T-helper 2 cell treated with Interferon-gamma antibody and Interleukin-4, amounts not matched to agents 5 μg/mL and 100 μg/mL, for 36 hours (primary cell): ENCODE data around the gene CRHR1.

ENCODE experiments used
- DNase-seq: peaks from one replicate; pipeline ENCODE4 v3.0.0; 2021; ENCODE audit warnings: low spot score
- H3K27ac Mint-ChIP-seq: one replicate; pipeline ENCODE4 v1.8.0; 2021; ENCODE audit warnings: mild to moderate bottlenecking, mixed read lengths
- H3K27me3 Mint-ChIP-seq: one replicate; pipeline ENCODE4 v1.8.0; 2021; ENCODE audit warnings: low read depth, mixed read lengths
- H3K36me3 Mint-ChIP-seq: one replicate; pipeline ENCODE4 v1.8.0; 2021; ENCODE audit warnings: low read depth, mixed read lengths
- H3K4me1 Mint-ChIP-seq: one replicate; pipeline ENCODE4 v1.8.0; 2021; ENCODE audit warnings: low read depth, mixed read lengths
- H3K4me3 Mint-ChIP-seq: one replicate; pipeline ENCODE4 v1.8.0; 2022; ENCODE audit warnings: mild to moderate bottlenecking, moderate library complexity, mixed read lengths
- H3K9me3 Mint-ChIP-seq: one replicate; pipeline ENCODE4 v1.8.0; 2021; ENCODE audit warnings: mixed read lengths

CRHR1 gene

DNA sequence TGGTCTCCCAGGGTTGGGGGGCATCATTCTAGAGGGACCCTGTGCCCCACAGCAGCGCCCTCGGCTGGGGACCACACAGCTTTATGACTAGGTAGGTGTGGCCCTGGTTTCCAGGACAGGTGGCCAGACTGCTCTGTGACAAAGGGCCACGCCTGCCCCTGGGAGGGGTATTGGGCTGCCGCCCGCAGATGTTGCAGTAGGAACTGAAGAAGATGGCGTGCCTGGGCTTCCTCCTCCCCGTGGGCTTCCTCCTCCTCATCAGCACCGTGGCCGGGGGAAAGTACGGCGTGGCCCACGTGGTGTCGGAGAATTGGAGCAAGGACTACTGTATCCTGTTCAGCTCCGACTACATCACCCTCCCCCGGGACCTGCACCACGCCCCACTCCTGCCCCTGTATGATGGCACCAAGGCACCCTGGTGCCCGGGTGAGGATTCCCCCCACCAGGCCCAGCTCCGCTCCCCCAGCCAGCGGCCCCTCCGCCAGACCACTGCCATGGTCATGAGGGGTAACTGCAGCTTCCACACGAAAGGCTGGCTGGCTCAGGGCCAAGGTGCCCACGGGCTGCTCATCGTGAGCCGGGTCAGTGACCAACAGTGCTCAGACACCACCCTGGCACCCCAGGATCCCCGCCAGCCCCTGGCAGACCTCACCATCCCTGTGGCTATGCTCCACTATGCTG, 60.7 kb downstream of the CRHR1 start, which contains the start of gene SPPL2C:
SPPL2C (plus strand) TSS at position 187 of the 681 bp plus-strand sequence; CDS start at position 213, 26 bp downstream.
- no peaks in the 10 kb centered on the region for H3K36me3 Mint-ChIP-seq
- no peaks in the 10 kb centered on the region for H3K9me3 Mint-ChIP-seq
- H3K27me3 Mint-ChIP-seq, result no peaks in the 10 kb centered on the region
- H3K4me1 Mint-ChIP-seq, result no peaks in the 10 kb centered on the region
- no peak within 1 kb of the TSS for H3K4me3 Mint-ChIP-seq
- H3K27ac Mint-ChIP-seq, result no peak within 1 kb of the TSS
- no peak for DNase-seq

DNA sequence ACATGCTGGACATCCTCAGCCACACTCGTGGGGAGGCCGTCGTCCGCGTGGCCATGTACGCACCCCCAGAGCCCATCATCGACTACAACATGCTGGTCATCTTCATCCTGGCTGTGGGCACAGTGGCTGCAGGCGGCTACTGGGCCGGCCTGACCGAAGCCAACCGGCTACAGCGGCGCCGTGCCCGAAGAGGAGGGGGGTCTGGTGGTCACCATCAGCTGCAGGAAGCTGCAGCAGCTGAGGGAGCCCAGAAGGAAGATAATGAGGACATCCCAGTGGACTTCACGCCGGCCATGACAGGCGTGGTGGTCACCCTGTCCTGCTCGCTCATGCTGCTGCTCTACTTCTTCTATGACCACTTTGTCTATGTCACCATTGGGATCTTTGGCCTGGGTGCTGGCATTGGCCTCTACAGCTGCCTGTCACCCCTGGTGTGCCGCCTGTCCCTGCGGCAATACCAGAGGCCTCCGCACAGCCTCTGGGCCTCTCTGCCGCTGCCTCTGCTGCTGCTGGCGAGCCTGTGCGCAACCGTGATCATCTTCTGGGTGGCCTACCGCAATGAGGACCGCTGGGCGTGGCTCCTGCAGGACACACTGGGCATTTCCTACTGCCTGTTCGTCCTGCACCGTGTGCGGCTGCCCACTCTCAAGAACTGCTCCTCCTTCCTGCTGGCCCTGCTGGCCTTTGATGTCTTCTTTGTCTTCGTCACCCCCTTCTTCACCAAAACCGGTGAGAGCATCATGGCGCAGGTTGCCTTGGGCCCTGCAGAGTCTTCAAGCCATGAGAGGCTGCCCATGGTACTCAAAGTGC, 61.5 kb downstream of the CRHR1 start:
- Mint-ChIP-seq H3K4me3 (no peak overlapping the region), H3K4me1 (no peaks in the 10 kb centered on the region), H3K9me3 (no peaks in the 10 kb centered on the region), H3K27me3 (peaks cover 2% of the 10 kb centered on the region), H3K36me3 (no peaks in the 10 kb centered on the region), H3K27ac (no peak overlapping the region)
- DNase-seq, result no peak

DNA sequence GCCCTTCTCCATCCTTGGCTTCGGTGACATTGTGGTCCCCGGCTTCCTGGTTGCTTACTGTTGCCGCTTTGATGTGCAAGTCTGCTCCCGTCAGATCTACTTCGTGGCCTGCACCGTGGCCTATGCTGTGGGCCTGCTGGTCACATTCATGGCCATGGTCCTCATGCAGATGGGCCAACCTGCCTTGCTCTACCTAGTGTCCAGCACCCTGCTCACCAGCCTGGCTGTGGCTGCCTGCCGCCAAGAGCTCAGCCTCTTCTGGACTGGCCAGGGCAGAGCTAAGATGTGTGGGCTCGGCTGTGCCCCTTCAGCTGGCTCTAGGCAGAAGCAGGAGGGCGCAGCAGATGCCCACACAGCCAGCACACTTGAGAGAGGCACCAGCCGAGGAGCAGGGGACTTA, 62.1 kb downstream of the CRHR1 start:
- Mint-ChIP-seq H3K4me1 (no peaks in the 10 kb centered on the region), H3K27me3 (peaks cover 6% of the 10 kb centered on the region), H3K9me3 (no peaks in the 10 kb centered on the region), H3K27ac (no peak overlapping the region), H3K36me3 (no peaks in the 10 kb centered on the region), H3K4me3 (no peak overlapping the region)
- DNase-seq, result no peak

DNA sequence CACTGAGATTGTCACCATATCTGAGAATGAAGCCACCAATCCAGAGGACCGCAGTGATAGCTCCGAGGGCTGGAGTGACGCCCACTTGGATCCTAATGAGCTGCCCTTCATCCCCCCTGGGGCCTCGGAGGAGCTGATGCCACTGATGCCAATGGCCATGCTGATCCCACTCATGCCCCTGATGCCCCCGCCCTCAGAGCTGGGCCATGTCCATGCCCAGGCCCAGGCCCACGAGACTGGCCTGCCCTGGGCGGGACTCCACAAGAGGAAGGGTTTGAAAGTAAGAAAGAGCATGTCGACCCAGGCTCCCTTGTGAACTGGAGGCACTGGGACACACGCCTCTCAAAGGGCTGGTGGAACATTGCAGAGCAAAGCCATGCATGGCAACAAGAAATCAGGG, 62.5 kb downstream of the CRHR1 start:
- Mint-ChIP-seq H3K36me3 (no peaks in the 10 kb centered on the region), H3K4me3 (no peak overlapping the region), H3K9me3 (no peaks in the 10 kb centered on the region), H3K4me1 (no peaks in the 10 kb centered on the region), H3K27ac (no peak overlapping the region), H3K27me3 (peaks cover 6% of the 10 kb centered on the region)
- no peak for DNase-seq

DNA sequence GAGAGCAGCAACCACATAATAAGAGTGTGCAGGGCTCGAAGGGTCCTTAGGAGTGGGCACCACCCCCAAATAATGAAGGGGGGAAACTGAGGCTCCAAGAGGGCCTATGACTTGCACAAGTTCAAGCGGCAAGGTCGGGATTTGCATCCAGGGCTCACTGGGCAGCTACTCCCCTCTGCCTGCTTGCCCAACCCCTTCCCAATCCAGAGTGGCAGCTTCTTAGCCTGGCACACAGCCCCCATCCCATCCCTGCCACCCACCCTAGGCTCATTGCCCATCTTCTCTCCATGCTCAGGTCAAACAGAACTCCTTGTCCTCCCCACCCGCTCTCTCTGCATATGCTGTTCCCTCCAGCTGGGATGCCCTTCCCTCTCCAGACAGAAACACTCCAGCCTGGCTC, 63.0 kb downstream of the CRHR1 start:
- no peak overlapping the region for H3K4me3 Mint-ChIP-seq
- H3K9me3 Mint-ChIP-seq, result no peaks in the 10 kb centered on the region
- H3K27me3 Mint-ChIP-seq, result peaks cover 7% of the 10 kb centered on the region
- H3K27ac Mint-ChIP-seq, result no peak overlapping the region
- H3K4me1 Mint-ChIP-seq, result no peaks in the 10 kb centered on the region
- DNase-seq, result no peak
- H3K36me3 Mint-ChIP-seq, result no peaks in the 10 kb centered on the region

DNA sequence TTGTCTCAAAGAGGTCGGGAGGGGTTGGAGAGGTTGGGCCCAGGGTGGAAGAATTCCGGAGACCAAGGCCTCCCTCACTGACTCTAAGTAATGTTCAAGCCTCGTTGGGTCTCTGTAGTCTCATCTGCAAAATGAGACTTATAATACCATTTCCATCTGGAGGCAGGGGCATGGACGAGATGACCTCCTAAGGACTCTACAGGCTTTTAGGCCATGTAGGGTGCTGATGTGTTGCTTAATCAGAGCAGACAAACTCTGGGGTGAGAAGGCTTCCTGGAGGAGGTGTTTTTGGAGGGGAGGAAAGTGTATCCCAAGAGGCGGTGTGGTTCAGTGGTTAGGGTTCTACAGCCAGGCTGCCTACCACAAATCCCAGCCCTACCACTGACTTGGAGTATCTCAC, 63.6 kb downstream of the CRHR1 start:
- Mint-ChIP-seq H3K27ac (no peak overlapping the region), H3K9me3 (no peaks in the 10 kb centered on the region)

DNA sequence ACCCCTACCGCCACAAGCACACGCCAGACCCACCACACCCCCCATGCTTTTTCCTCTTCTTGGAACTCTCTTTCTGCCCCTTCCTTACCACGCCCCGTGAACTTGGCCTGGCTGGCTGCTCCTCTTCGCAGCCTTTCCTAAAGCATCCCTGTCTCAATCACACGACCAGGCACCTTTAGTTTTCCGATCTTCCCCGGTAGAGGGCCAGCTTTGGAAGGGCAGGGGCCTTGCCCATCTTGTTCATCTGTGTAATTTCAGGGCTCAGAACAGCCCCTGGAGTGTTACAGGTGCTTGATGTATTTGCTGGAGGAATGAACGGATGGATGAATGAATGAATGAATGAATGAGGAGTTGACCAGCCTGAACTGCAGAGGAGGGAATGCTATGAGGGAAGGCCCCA, 64.3 kb downstream of the CRHR1 start:
- H3K4me1 Mint-ChIP-seq, result peaks cover 2% of the 10 kb centered on the region
- H3K9me3 Mint-ChIP-seq, result no peaks in the 10 kb centered on the region
- no peak for DNase-seq
- peaks cover 12% of the 10 kb centered on the region for H3K27me3 Mint-ChIP-seq
- no peak overlapping the region for H3K27ac Mint-ChIP-seq
- H3K36me3 Mint-ChIP-seq, result no peaks in the 10 kb centered on the region
- H3K4me3 Mint-ChIP-seq, result no peak overlapping the region

More for the DNA sequence above, 63.6 kb downstream of the CRHR1 start:
- Mint-ChIP-seq H3K27me3 (peaks cover 12% of the 10 kb centered on the region), H3K4me3 (no peak overlapping the region), H3K36me3 (no peaks in the 10 kb centered on the region), H3K4me1 (peaks cover 2% of the 10 kb centered on the region)
- DNase-seq, result no peak

DNA sequence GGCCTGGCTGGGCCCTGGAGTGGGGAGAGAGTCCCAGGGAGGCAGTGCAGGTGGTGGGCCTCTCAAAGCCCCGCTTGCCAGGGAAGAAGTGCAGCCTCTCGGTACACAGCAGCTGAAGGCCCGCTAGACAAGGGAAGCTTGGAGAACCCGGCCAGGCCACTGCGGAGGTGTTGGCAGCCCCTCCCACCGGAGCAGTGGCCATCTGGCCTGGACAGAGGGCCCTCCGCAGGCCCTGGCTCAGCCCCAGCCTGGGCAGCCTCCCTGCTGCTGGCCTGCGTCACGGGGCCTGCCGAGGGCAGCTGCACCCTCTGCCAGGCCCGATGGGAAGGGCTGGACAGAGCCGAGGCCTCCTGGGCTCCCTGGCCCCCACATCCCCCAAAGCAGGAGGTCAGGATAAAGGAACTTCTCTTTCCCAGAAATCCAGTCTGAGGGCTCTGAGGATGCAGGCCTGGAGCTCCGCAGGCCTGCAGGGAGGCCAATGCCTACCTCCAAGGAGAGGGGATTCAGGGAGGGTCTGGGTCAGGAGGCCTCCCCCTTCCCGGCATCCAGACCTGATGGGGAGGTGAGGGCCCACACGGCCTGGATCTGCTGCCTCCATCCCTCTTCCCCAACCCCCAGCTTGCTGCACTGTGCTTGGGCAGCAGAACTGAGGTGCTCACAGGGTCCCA, 64.9 kb downstream of the CRHR1 start:
- peaks cover 12% of the 10 kb centered on the region for H3K27me3 Mint-ChIP-seq
- H3K36me3 Mint-ChIP-seq, result no peaks in the 10 kb centered on the region
- H3K4me1 Mint-ChIP-seq, result peaks cover 2% of the 10 kb centered on the region
- H3K27ac Mint-ChIP-seq, result no peak overlapping the region
- no peak for DNase-seq
- no peak overlapping the region for H3K4me3 Mint-ChIP-seq
- no peaks in the 10 kb centered on the region for H3K9me3 Mint-ChIP-seq

DNA sequence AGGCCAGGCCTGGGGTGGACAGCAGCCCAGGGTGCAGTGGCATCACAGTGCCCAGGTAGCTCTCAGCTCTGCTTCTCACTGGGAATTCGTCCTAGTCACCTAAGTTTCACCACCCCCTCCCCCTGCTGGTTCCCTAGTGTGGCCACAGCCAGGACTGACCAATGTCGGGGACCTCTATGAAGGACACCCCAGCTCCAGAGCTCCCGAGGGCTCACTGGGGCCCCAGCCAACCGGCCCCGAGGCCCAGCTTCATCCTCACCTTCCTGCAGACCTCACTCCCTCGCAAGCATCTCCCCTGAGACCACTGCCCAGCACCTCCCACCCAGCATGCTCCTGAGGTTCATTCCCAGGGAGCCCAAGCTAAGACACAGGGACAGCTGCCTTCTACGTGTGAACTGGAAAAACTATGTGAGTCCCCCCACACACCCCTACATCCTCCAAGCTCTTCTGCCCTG, 65.4 kb downstream of the CRHR1 start:
- Mint-ChIP-seq H3K4me1 (peaks cover 2% of the 10 kb centered on the region), H3K36me3 (no peaks in the 10 kb centered on the region), H3K27me3 (peaks cover 12% of the 10 kb centered on the region), H3K4me3 (no peak overlapping the region), H3K9me3 (no peaks in the 10 kb centered on the region), H3K27ac (no peak overlapping the region)
- no peak for DNase-seq

DNA sequence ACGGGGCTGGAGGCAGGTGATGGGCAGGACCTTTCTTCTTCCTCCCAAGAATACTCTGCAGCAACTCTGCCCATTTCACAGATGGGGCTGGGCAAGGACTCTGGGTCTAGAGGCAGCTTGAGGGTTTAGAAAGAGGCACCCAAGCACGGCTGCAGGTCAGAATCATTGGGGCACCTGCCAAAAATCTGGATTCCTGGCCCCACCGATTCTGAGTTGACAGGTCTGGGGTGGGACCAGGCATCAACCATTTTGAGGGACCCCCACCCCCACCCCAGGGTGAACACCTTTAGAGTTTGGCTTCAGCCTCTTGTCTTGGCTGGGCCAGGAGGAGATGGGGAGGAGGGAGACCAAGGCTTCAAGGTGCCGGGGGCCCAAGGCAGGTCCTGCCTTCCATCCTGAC, 65.9 kb downstream of the CRHR1 start:
- Mint-ChIP-seq H3K4me3 (no peak overlapping the region), H3K27me3 (peaks cover 12% of the 10 kb centered on the region), H3K36me3 (no peaks in the 10 kb centered on the region), H3K27ac (no peak overlapping the region), H3K9me3 (no peaks in the 10 kb centered on the region), H3K4me1 (peaks cover 2% of the 10 kb centered on the region)
- no peak for DNase-seq

DNA sequence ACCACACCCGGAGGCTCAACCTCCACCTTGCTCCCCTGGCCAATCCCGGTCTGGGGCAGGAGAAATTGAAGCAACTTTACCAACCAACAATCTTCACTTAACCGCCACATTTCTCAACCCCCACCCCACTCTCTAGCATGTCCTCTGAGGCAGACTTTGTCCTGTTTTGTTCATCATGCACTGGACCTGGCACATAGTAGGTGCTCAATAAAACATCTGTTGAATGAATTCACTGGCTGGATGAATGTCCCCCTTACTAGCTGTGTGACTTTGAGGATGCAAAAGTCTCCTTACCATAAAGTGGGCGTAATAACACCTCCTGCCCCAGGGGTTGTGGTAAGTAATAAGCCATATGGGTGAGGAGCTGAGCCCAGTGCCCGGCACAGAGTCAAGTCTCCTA, 66.3 kb downstream of the CRHR1 start:
- Mint-ChIP-seq H3K4me3 (no peak overlapping the region), H3K36me3 (no peaks in the 10 kb centered on the region), H3K9me3 (no peaks in the 10 kb centered on the region), H3K27ac (no peak overlapping the region), H3K27me3 (peaks cover 12% of the 10 kb centered on the region), H3K4me1 (peaks cover 2% of the 10 kb centered on the region)
- no peak for DNase-seq

DNA sequence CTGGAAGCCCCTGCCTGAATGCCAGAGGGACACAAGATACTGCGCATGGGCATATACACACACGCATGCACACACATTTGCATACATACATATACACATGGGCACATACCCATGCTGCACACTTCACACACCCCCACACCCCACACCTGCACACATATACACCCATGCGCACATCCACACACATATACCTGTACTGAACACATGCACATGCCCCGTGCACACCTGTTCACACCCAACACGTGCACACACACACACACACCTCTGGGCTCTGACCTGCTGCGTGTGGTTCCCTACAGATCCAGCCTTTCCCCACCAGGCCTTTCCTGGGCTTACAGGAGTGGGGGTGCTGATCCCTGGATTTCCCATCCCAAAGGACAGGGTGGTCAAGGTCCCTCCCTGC, 66.9 kb downstream of the CRHR1 start:
- Mint-ChIP-seq H3K9me3 (no peaks in the 10 kb centered on the region), H3K27me3 (peaks cover 16% of the 10 kb centered on the region), H3K36me3 (no peaks in the 10 kb centered on the region), H3K4me3 (no peak overlapping the region), H3K27ac (no peak overlapping the region), H3K4me1 (peaks cover 2% of the 10 kb centered on the region)
- no peak for DNase-seq

DNA sequence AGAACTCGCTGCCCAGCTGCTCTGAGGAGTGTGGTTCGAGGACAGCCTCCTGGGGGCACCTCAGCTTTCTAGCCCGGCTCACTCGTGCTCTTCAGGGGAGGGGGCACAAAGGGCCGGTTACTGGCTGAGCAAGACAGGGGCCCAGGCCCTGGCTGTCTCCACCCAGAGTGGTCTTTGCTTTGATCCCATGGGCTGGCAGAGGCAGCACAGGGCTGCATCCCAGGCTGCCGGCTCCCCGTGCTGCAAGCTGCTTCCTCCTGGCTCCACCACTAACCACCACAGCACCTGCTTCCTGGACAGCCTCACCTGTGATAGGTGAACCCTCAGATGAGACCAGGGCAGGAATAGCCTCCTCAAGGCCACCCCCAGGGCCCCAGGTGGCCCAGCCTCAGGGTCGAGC, 67.3 kb downstream of the CRHR1 start:
- Mint-ChIP-seq H3K4me3 (no peak overlapping the region), H3K36me3 (no peaks in the 10 kb centered on the region), H3K9me3 (no peaks in the 10 kb centered on the region), H3K27ac (no peak overlapping the region), H3K27me3 (peaks cover 17% of the 10 kb centered on the region), H3K4me1 (peaks cover 2% of the 10 kb centered on the region)
- no peak for DNase-seq

DNA sequence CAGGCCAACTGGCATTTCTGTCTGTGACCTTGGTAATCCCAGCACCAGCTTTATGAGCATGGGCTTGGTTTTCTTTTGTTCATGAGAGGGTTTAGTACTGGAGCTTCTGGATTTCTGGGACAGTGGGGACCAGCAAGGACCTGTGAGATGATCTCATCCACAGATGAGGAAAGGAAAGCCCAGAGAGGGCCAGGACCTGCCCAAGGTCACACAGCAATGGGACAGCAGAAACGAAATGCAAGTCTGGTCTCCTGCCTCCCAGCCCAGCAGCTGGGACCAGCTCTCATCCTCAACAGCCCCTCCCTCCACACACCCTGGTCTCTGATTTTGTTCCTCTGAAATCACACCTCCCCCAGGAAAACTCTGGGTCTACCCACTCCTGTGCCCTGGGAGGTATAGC, 67.8 kb downstream of the CRHR1 start:
- H3K36me3 Mint-ChIP-seq, result no peaks in the 10 kb centered on the region
- no peak overlapping the region for H3K4me3 Mint-ChIP-seq
- no peak for DNase-seq
- no peak overlapping the region for H3K27ac Mint-ChIP-seq
- peaks cover 2% of the 10 kb centered on the region for H3K4me1 Mint-ChIP-seq
- H3K27me3 Mint-ChIP-seq, result peaks cover 17% of the 10 kb centered on the region
- no peaks in the 10 kb centered on the region for H3K9me3 Mint-ChIP-seq
